ENCODE measurements around the gene ACTR8. TPM values are rescaled to one million over a fixed set of nuclear protein-coding genes. Genes with fewer than 3 reads are reported as not detected.

The ACTR8 gene
- total RNA-seq, 4 donors from 2014 or later: 12.0 to 22.4 (median 19.2) TPM

- TF ChIP-seq CTCF (IDR thresholded peaks at IDR 0.05) (no peak), POLR2A (IDR thresholded peaks at IDR 0.05) (peak in 1 of 2 donors; percentile 82)
- WGBS, 2 donors: 0% methylated on average over 45 to 46 of the region's 73 CpGs
- DNase-seq (ENCODE audit: low spot score in 2 of 2): peak; percentile 99 to 100
- intact Hi-C loops (cut with DNase I; ENCODE audit: low total_unique reads): no loop called here
- H3K4me3 ChIP-seq (ENCODE audit: low read depth, poor library complexity, severe bottlenecking): peak within 1 kb of the TSS; percentile 86
These were observed 9.7 kb upstream of the ACTR8 start, which contains the start of gene SELENOK for GRCh38 chr3:53891497-53892285. TSS of gene SELENOK (minus strand) at chr3:53891859.

- DNase-seq (ENCODE audit: low spot score in 2 of 2): no peak
- intact Hi-C loops (cut with DNase I; ENCODE audit: low total_unique reads): no loop called here
- TF ChIP-seq CTCF (IDR thresholded peaks at IDR 0.05) (no peak), POLR2A (IDR thresholded peaks at IDR 0.05) (no peak)
- peak overlapping the region; percentile 86 for H3K4me3 ChIP-seq (ENCODE audit: low read depth, poor library complexity, severe bottlenecking)
- 5 to 7% methylated on average over 19 to 21 of the region's 21 CpGs for whole genome bisulfite sequencing, 2 donors
These were observed 8.9 kb upstream of the ACTR8 start for GRCh38 chr3:53890726-53891475.

- intact Hi-C loops (cut with DNase I; ENCODE audit: low total_unique reads): no loop called here
- WGBS, 2 donors: 96 to 97% methylated on average over 1 of the region's 1 CpG
These were observed 6.3 kb upstream of the ACTR8 start for GRCh38 chr3:53888232-53888631.

GRCh38 chr3:53887446-53887845, 5.5 kb upstream of the ACTR8 start:
- DNase-seq (ENCODE audit: low spot score in 2 of 2): no peak
- no peak overlapping the region for H3K4me3 ChIP-seq (ENCODE audit: low read depth, poor library complexity, severe bottlenecking)
- intact Hi-C loops (cut with DNase I; ENCODE audit: low total_unique reads): no loop called here
- TF ChIP-seq CTCF (IDR thresholded peaks at IDR 0.05) (no peak), POLR2A (IDR thresholded peaks at IDR 0.05) (no peak)

More at GRCh38 chr3:53888232-53888631, 6.3 kb upstream of the ACTR8 start:
- H3K4me3 ChIP-seq (ENCODE audit: low read depth, poor library complexity, severe bottlenecking): no peak overlapping the region
- DNase-seq (ENCODE audit: low spot score in 2 of 2): no peak
- TF ChIP-seq CTCF (IDR thresholded peaks at IDR 0.05) (no peak), POLR2A (IDR thresholded peaks at IDR 0.05) (no peak)

- no peak for DNase-seq (ENCODE audit: low spot score in 2 of 2)
- WGBS, 2 donors: 90 to 91% methylated on average over 3 of the region's 3 CpGs
- no peak overlapping the region for H3K4me3 ChIP-seq (ENCODE audit: low read depth, poor library complexity, severe bottlenecking)
- intact Hi-C loops (cut with DNase I; ENCODE audit: low total_unique reads): no loop called here
- TF ChIP-seq POLR2A (IDR thresholded peaks at IDR 0.05) (no peak), CTCF (IDR thresholded peaks at IDR 0.05) (no peak)
These were observed 3.3 kb upstream of the ACTR8 start for GRCh38 chr3:53885239-53885638.
